HuH-7.5 (cell line): ENCODE data around the gene MYLK.
A peak's percentile ranks its signal among the peaks of the same experiment; 100 is the strongest.

ENCODE experiments used
- DNase-seq: peaks from one replicate; pipeline ENCODE4 v3.0.0; 2011; ENCODE audit warnings: low spot score

Gene MYLK

GRCh38 chr3:123831420-123831819 lies 52.7 kb downstream of the MYLK start:
- DNase-seq = no peak

GRCh38 chr3:123821920-123822319 lies 62.2 kb downstream of the MYLK start:
- no peak for DNase-seq

- no peak for DNase-seq
Measured at GRCh38 chr3:123819949-123820348, 64.2 kb downstream of the MYLK start.

GRCh38 chr3:123818921-123819429 lies 65.2 kb downstream of the MYLK start:
- DNase-seq = no peak

- no peak for DNase-seq
Measured at GRCh38 chr3:123818324-123818920, 65.7 kb downstream of the MYLK start.

- no peak for DNase-seq
Measured at GRCh38 chr3:123817413-123817812, 66.7 kb downstream of the MYLK start.

- no peak for DNase-seq
Measured at GRCh38 chr3:123816673-123817207, 67.4 kb downstream of the MYLK start.

GRCh38 chr3:123815981-123816380 lies 68.2 kb downstream of the MYLK start:
- DNase-seq = no peak

- DNase-seq = no peak
Measured at GRCh38 chr3:123813876-123814275, 70.3 kb downstream of the MYLK start.

- no peak for DNase-seq
Measured at GRCh38 chr3:123809597-123809996, 74.5 kb downstream of the MYLK start.

- DNase-seq = no peak
Measured at GRCh38 chr3:123808812-123809211, 75.3 kb downstream of the MYLK start.

- DNase-seq = no peak
Measured at GRCh38 chr3:123807820-123808219, 76.3 kb downstream of the MYLK start.

GRCh38 chr3:123805504-123805903 lies 78.6 kb downstream of the MYLK start:
- DNase-seq = no peak

GRCh38 chr3:123805101-123805500 lies 79.0 kb downstream of the MYLK start:
- no peak for DNase-seq

GRCh38 chr3:123804676-123805075 lies 79.5 kb downstream of the MYLK start:
- no peak for DNase-seq

GRCh38 chr3:123803521-123803920 lies 80.6 kb downstream of the MYLK start:
- DNase-seq = no peak

GRCh38 chr3:123802007-123802625 lies 82.0 kb downstream of the MYLK start:
- DNase-seq = no peak

GRCh38 chr3:123801474-123801873 lies 82.7 kb downstream of the MYLK start:
- DNase-seq = no peak

- DNase-seq = no peak
Measured at GRCh38 chr3:123800362-123800682, 83.8 kb downstream of the MYLK start.

GRCh38 chr3:123799544-123800361 lies 84.4 kb downstream of the MYLK start:
- peak; percentile 56 for DNase-seq

- DNase-seq = no peak
Measured at GRCh38 chr3:123798550-123798949, 85.6 kb downstream of the MYLK start.

GRCh38 chr3:123795471-123796251 lies 88.5 kb downstream of the MYLK start:
- DNase-seq = no peak
